ENCODE measurements around the gene IER5. TPM values are rescaled to one million over a fixed set of nuclear protein-coding genes. Genes with fewer than 3 reads are reported as not detected.

Gene IER5
- total RNA-seq, 4 donors from 2014 or later, result 4.9 to 9.9 (median 6.4) TPM

GRCh38 chr1:181100015-181100905 is 11.8 kb downstream of the IER5 start:
- no peak for TF ChIP-seq CTCF (IDR thresholded peaks at IDR 0.05; ENCODE audit: low read depth)

GRCh38 chr1:181100934-181101333 is 12.4 kb downstream of the IER5 start:
- no peak for TF ChIP-seq CTCF (IDR thresholded peaks at IDR 0.05; ENCODE audit: low read depth)

GRCh38 chr1:181101581-181102226 is 13.2 kb downstream of the IER5 start:
- TF ChIP-seq CTCF (IDR thresholded peaks at IDR 0.05; ENCODE audit: low read depth), result no peak

GRCh38 chr1:181102841-181103240 is 14.3 kb downstream of the IER5 start:
- no peak for TF ChIP-seq CTCF (IDR thresholded peaks at IDR 0.05; ENCODE audit: low read depth)

- no peak for TF ChIP-seq CTCF (IDR thresholded peaks at IDR 0.05; ENCODE audit: low read depth)
These were observed 14.9 kb downstream of the IER5 start for GRCh38 chr1:181103399-181103798.

GRCh38 chr1:181104042-181104789 is 15.7 kb downstream of the IER5 start:
- no peak for TF ChIP-seq CTCF (IDR thresholded peaks at IDR 0.05; ENCODE audit: low read depth)

- no peak for TF ChIP-seq CTCF (IDR thresholded peaks at IDR 0.05; ENCODE audit: low read depth)
These were observed 16.3 kb downstream of the IER5 start for GRCh38 chr1:181104790-181105133.
